ENCODE results near the gene ANGPTL8. TPM values are rescaled to one million over a fixed set of nuclear protein-coding genes. Genes with fewer than 3 reads are reported as not detected.

The ANGPTL8 gene
- total RNA-seq, 1 donor from 2014 or later: not detected

GRCh38 chr19:11286312-11286974 is 47.0 kb downstream of the ANGPTL8 start:
- intact Hi-C loops (cut with micrococcal nuclease): no loop called here

GRCh38 chr19:11288349-11288748 is 48.9 kb downstream of the ANGPTL8 start:
- intact Hi-C loops (cut with micrococcal nuclease): no loop called here

- intact Hi-C loops (cut with micrococcal nuclease): loop anchor here (5.0 to 10.0 kb wide), 2 partner anchors 82 to 155 kb away; partner anchors contain the start of gene SWSAP1
These were observed 50.8 kb downstream of the ANGPTL8 start for GRCh38 chr19:11290256-11290655.

- intact Hi-C loops (cut with micrococcal nuclease): loop anchor here (5.0 to 10.0 kb wide), 2 partner anchors 81 to 153 kb away; partner anchors contain the start of gene SWSAP1
These were observed 52.0 kb downstream of the ANGPTL8 start for GRCh38 chr19:11291415-11291814.

Other genes starting within 250 kb of the ANGPTL8 start
- gene LDLR, start 150.2 kb upstream of the ANGPTL8 start, total RNA-seq: 109 TPM in 2 replicates
- 69.9 and 71.4 TPM in 2 replicates for gene SPC24, start 83.8 kb upstream of the ANGPTL8 start, total RNA-seq
- 2.8 and 4.0 TPM in 2 replicates for gene KANK2, start 42.1 kb upstream of the ANGPTL8 start, total RNA-seq
- 0.16 and 0.20 TPM in 2 replicates for gene DOCK6, start 22.9 kb downstream of the ANGPTL8 start, total RNA-seq
- gene TSPAN16, start 56.5 kb downstream of the ANGPTL8 start, total RNA-seq: not detected in 2 replicates
- 7.2 and 7.4 TPM in 2 replicates for gene RAB3D, start 100.0 kb downstream of the ANGPTL8 start, total RNA-seq
- 26.3 and 28.4 TPM in 2 replicates for gene TMEM205, start 106.6 kb downstream of the ANGPTL8 start, total RNA-seq
- 14.1 and 15.6 TPM in 2 replicates for gene CCDC159, start 106.9 kb downstream of the ANGPTL8 start, total RNA-seq
- 1.8 and 1.9 TPM in 2 replicates for gene PLPPR2, start 115.8 kb downstream of the ANGPTL8 start, total RNA-seq
- gene SWSAP1, start 135.0 kb downstream of the ANGPTL8 start, total RNA-seq: 2.6 and 3.6 TPM in 2 replicates
- gene EPOR, start 144.7 kb downstream of the ANGPTL8 start, total RNA-seq: 4.4 TPM in 2 replicates
- not detected in 2 replicates for gene RGL3, start 179.7 kb downstream of the ANGPTL8 start, total RNA-seq
- gene ODAD3, start 195.5 kb downstream of the ANGPTL8 start, total RNA-seq: 0.09 TPM in 1 of 2 replicates, not detected in the other
- gene PRKCSH, start 196.0 kb downstream of the ANGPTL8 start, total RNA-seq: 309 and 327 TPM in 2 replicates
- 0.32 TPM in 1 of 2 replicates, not detected in the other for gene ELAVL3, start 241.4 kb downstream of the ANGPTL8 start, total RNA-seq

Measured in T-helper 2 cell treated with Interferon-gamma antibody and Interleukin-4, amounts not matched to agents 100 ng/mL and 5 ng/mL, for 36 hours (primary cell).